Inferior parietal cortex (tissue), 1 donor: ENCODE results near the gene IGF1.

Experiments
- DNase-seq: peaks from one replicate; pipeline ENCODE4 v3.0.0-alpha.2; 2016; ENCODE audit errors: extremely low spot score

IGF1 gene

DNA sequence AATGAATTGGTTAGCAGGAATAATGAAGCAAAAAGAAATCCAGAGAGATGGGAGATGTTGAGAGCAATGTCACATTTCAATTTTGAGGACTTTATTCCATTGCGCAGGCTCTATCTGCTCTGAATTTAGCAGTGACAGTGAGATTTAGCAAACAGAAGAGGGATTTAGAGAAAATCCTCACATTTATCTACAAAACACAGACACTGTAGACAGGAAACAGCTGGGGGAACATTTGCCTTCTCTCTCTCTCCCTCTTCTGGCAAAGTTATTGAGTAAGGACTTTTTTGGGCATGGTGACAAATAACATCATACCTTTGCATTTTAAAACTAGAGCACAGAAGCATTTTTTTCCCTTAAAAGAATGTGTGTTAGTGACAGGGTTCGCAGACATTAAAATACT lies at the start of gene IGF1:
Gene IGF1, minus strand, starts transcription at position 158 of the 400 bp plus-strand sequence. CDS start 182 bp downstream, outside the sequence.
- DNase-seq, result peak; percentile 67

DNA sequence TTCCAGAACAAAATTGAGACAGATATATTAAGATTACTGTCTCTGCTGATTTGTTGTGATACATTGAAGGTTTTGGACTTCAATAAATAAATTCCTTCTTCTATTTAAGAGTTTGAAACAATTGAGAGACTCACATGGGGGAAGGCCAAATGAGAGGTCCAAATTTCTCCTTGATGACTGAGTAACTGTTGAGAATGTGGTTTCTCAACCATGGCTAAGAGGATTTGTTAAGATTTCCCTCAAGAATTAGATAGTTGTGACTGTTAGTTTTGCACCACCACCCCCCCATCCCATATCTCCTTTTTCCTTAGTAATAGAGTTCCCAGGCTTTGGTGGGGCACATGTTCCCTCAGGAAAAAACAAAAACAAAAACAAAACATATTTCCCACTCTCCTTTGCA lies 47.7 kb upstream of the IGF1 start:
- DNase-seq, result no peak

DNA sequence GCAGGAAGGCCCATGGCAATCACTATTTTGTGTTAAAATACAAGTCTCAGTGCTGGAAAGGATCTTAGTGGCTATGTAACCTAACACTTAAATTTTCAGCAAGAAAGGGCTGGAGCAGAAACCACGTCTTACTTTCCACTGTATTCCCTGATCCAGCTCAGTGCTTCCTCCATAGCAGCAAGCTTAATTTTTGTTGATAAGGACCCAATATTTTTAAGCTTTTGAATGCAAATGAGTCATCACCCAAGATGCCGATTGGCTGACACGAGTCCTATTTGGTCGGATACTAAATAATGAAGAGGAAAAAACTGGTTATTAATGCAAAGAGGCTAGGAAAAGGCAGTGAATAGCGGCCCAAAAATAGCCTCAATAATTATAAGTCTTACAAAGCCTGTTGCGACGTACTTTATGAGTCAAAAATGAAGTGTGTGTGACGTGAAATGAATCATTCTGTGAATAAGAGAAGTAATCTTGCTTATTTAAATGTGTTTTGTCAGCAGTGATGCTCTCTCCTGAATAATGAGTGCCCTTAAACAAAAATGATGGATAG lies 46.9 kb upstream of the IGF1 start:
- DNase-seq, result no peak

DNA sequence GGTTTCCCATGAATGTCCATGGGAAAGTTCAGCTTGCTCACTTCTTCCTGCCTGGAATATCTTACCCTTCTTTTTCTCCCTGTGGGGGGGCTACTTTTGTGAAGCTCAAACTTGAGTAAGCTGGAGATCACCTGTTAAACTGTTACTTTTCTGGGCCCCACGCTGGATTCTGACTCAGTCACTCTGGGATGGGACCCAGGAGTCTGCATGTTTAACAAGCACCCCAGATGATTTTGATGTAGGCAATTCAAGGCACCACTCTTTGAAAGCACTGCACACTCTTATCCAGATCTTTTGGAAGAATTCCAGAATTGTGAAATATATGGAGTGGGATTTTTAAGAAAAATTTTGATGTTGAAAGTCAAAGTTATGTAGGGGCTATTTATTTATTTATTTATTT lies 46.3 kb upstream of the IGF1 start:
- DNase-seq, result no peak

DNA sequence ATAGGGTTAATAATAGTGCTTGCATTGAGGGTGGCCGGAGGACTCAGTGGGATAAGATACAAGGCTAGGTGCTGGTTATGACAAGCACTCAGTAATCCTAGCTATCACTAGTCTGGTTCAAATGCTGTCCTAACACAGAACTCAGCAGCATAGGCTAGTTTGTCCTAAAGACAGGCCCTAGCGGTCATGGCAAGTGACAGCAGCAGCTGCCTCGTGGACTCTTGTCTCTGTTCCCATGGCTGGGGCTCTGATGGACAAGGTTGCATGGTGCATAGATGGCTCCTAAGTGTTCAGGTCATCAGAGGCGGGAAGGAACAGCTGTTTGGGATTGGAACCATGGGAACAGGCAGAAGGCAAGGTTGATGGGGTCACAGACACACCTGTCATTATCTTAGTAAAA lies 42.4 kb upstream of the IGF1 start:
- DNase-seq, result no peak

DNA sequence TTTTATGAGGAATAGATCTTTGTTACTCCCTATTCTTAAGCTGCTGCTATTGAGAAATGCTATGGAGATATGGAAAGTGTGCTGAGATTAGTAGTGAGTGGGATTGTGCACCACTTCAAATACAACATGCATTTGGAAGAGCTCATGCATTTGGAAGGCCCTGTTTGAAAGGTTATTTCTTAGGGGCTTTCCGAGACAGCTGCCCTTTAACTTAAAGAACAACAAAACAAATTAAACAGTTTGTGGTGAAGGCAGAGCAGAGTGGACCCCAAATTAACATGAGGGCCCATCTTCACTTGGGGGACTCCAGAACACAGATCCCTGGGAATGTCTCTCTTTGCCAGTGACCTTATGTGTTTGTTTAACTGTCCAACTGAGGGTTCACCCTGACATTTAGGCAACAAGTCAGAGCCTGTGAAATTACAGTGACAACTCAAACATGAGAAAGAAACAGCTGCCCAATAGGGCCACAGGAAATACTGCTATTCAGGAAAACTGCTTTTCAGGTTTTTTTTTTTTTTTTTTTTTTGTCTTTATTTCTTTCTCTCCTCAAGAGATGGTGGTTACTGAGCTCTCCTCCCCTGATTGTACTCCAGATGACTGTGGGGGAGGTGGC lies 41.4 kb upstream of the IGF1 start:
- no peak for DNase-seq

DNA sequence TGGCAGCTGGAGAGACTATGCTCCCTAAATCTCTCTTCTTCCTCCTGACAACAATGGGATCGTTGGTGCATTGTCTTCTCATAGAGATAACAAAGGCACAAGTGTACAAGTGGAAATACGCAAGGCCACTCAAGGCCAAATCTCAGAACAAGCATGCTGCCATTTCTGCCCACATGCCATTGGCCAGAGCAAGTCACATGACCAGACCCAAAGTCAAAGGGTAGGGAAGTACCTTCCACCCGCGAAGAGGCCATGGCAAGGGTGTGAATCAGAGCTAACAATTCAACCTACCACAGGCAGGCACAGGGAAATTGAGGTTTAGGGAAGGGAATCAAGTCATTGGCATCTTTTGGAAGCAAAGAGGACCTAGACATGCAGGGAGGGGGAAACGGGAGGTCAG lies 38.5 kb upstream of the IGF1 start:
- DNase-seq, result no peak

DNA sequence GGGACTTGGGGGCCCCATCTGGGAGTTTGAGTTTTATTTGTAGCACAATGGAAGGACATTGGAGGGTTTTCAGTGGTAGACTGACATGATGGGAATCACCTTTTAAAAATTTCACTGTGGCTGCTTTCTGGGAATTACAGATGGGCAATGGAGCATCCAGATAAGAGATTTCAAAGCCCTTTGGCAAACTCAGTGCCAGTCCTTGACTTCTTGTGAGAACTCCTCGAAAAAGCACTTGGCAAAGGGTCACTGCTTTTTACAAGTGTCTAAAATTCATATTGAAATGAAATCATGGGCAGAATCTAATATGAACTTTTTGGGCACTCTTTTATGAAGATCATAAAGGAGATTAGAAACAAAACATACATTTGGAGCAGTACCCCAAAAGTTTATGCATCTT lies 34.3 kb upstream of the IGF1 start:
- DNase-seq, result no peak

DNA sequence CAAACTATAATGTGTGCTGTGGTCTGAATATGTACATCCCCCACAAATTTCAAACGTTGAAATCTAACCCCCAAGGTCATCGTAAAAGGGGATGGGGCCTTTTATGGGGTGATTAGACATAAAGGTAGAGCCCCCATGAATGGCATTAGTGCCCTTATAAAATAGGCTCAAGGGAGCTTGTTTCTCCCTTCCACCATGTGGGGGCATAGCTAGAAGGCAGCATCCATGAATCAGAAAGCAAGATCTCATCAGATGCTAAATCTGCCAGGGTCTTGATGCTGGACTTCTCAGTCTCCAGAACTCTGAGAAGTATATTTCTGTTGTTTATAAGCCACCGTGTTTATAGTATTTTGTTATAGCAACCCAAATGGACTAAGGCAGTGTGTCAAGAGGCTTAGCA lies 33.4 kb upstream of the IGF1 start:
- no peak for DNase-seq

DNA sequence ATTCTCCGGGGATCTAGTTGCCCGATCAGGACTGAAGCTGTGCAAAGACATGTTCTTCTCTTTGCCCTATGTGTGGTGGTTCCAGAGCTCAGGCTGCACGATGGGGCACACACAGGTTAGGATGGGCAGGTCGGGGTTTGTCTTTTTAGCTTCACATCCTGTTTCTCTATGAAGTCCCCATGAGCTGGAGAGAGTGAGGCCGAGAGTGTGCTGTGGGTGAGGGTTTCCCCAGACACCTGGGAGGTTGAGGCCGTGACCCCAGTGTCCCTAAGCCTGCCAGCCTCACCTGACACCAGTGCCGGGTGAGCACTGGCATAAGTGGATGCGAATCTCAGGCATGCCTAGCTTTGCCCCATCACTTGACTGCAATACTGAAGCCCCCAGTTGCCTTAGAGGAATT lies 32.9 kb upstream of the IGF1 start:
- DNase-seq, result no peak

DNA sequence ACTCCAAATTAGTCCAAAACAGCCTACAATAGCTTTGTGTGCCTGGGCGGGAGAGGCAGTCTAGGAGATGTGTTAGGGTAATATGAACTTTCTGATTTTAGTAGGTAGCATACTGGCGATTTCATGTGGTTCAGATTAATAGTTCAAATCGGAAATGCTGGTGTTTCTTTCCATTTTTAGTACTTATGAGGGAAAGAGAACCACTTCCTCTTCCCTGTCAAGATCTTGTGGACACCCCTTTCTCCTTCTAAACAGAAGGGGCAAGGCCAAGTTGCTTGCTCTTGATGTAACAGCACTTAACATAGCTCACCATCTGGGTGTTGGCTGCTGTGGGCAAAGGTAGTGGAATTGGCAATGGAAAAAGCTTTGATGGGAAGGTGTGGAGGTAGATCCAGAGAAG lies 32.2 kb upstream of the IGF1 start:
- no peak for DNase-seq

DNA sequence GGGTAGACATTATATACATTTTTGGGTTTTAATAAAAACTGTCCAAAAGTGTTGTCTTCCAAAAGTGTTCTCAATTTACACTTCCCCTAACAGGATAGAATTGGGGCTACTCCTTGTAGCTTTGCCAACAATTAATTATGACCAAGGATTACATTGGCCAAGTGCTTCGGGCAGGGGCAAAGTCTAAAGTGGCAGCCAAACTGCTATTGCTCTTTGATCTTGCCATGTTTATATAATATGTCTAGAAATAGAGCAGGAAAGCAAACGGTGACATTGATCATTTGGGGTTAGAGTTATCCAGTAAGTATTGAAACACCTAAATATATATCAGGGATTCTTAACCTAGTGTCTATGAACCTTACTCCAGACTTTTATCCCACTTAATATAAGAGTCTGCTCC lies 31.2 kb upstream of the IGF1 start:
- DNase-seq, result no peak

DNA sequence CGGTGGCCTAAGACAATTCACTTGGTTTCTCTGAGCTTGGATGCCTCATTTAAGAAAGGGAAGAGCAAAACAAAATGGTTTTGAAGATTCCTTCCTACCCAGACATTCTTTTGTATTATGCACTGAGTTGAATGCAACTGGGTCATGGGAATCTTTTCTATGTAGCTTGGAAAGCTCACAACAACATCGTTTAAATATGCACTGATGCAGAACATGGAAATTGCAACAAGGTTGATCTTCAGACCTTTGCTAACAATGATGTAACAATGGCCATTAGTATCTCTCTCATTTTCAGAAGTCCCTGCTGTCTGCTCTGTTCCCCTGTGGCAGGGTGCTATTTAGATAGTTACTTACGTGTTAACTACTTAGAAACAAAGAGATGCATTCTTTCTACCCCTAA lies 30.1 kb upstream of the IGF1 start:
- no peak for DNase-seq

DNA sequence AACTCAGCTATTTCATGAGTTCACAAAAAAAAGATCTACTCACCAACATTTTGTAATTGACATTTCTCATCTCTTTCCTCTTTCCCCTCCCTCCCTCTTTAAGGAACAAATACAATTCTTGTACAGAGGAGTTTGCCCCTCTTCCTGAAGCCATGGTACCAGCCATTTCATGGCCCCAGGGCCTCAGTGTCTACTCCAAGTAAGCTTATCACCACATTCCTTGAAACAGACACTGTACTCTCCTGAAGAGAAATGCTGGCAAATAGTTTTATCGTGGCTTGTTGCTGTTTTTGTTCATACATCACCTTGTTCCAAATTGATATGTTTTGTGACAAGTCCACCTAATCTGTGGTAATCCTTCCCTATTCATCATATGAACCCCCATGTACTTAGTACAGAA lies 29.7 kb upstream of the IGF1 start:
- DNase-seq, result no peak

DNA sequence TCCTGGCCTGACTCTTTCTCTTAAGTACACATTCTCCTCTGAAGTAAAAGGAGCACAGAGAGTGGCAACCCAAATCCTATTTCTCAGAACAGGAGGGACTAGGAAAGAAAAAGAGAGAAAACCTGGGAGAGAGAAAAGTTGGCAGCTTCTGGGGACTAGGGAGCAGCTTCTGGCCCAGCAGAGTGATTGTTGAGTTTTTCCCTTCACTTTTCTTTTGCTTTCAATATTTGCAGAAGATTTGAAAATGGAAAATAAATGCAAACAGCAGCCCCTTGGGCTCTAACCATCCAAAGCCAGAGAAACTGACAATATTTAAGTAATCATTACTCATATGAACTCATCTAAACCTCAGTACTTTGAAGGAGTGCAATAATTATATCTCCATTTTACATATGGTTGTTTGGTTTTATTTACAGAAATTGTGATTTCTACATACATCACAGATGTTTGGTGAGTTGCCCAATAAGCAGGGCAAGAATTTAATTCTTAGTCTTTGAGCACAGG lies 28.8 kb upstream of the IGF1 start:
- DNase-seq, result no peak

DNA sequence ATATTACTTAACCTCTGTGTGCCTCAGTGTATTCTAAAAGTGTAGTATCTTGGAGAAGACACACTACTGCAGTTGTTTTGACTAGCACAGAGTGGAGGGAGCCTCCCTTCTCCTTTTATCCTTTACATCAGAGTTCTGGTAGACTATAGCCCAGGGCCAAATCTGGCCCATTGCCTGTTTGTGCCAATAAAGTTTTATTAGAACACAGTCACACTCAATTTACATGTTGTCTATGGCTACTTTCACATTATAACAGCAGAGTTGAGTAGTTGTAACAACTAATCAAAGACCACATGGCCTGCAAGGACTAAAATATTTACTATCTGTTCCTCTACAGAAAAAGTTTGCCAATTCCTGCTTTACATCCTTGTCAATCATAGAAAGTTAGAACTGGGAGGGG lies 27.7 kb upstream of the IGF1 start:
- no peak for DNase-seq

DNA sequence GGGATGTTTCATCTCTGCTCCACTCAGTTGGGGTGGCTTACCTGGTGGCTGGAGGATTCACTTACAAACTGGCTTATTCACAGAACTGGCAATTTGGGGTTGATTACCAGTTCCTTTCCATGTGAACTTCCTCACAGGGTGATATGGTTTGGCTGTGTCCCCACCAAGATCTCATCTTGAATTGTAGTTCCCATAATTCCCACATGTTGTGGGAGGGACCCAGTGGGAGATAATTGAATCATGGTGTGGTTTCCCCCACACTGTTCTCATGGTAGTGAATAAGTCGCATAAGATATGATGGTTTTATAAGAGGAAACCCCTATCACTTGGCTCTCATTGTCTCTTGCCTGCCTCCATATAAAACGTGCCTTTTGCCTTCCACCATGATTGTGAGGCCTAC lies 26.9 kb upstream of the IGF1 start:
- no peak for DNase-seq

DNA sequence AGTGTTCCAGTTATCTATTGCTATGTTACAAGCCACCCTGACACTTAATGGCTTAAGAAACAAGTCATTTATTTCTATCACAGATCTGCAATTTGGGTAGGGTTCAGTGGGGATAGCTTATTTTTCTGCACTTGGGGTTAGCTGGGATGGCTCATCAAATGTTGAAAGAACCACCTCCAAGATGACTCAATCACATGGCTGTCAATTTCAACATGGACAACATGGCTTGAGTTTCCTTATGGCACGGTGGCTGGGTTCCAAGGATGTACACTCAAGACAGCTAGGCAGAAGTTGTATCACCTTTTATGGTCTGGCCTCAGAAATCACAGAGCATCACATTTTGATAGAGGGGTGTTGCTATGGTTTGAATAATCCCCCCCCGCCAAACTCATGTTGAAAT lies 24.5 kb upstream of the IGF1 start:
- no peak for DNase-seq

DNA sequence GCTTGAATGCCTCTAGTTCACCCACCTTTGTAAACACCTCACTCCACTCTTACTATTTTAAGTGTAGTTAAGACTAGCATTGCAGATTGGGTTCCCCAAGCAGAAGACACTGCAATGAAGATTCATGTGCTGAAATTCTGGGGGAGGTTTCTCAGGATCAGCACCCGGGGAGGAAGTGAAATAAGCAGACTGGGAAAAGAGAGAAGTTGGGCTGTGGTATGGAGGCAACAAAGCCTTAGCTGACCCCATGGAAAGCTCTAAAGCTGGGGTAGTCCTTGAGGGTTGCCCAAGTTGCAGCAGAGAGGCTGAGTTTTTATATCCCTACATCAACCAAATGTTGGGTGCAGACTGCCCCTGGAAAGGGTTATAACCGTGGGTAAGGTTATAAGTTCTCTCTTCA lies 23.9 kb upstream of the IGF1 start:
- no peak for DNase-seq

DNA sequence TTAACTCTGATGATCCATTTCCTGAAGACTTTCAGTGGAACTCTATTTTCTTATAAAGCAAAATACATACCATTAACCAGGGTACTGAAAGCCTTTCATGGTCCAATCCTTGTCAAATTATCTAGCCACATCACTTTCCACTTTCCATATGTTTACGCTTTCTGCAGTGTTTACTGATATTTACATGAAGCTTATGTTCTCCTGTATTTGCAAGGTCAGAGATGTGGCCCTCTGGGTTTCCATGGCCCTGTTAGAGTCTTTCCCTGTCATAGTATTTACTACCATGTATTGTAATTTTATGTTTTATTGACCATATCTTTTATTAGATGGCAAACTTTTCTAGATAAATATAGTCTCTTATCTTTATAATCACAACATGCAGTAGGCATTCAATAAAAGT lies 23.5 kb upstream of the IGF1 start:
- no peak for DNase-seq

DNA sequence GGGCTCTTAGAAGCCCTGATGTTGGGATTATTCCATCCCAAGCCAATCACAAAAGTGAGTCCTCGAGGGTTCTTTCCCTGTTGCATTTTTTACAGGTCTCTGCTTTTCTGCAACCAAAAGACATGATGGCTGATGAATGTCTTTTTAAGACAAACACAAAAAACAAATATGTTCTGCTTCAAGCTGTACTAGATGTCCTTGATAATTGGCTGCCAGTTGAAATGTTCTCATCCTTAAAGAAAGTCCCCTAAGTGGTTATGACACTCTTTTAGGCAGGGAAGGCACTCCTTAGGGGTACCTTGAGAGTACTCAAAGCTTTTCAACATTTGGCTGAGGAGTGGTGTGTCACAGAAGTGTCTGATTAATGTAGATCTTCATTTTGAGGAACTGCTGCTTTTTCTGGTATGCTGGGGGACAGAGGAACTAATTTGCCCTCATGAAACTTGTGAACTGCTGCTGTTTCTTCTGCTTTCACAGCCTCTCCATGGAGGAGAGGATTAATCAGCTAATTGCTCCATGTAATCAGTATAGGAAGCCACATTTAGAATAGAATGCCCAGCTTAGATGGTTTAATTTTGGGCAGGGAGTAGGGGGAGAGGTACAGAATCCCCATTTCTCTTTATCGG lies 22.8 kb upstream of the IGF1 start:
- DNase-seq, result no peak

DNA sequence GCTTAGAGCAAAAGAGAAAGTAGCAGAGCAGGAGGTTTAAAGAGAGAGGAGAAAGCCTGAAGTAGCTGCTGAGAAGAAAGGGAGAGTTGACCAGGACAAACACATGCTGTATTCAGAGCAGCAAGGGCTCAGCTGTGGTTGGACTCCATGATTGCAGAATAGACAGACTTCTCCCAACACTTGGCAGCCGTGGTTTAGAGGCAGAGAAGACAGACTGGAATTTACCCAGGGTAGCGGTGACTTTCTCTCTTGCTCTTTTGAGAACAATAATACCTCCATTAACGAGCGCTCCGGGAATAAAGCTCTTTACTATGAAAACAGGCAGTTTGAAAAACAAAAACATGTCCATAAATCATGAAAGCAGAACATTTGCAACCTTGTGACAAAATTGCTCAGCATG lies 21.4 kb upstream of the IGF1 start:
- no peak for DNase-seq

DNA sequence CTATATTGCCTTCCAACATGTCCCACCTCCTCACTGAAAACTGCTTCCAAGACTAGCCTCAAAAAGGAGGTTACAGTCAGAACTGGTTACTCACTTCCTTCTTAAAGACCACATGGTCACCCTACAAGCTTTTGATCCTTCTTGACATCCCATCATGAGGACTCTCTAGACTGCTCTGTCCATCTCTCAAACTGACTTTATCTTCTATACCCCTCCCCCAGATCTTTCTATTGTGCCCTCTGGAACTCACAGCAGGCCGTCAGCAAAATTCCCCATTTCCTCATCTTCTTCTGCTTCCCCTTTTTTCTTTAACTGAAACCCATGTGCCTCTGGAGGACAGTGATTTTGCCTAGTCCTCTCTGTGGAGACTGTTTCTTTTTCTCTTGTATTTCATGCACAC lies 18.1 kb upstream of the IGF1 start:
- no peak for DNase-seq

DNA sequence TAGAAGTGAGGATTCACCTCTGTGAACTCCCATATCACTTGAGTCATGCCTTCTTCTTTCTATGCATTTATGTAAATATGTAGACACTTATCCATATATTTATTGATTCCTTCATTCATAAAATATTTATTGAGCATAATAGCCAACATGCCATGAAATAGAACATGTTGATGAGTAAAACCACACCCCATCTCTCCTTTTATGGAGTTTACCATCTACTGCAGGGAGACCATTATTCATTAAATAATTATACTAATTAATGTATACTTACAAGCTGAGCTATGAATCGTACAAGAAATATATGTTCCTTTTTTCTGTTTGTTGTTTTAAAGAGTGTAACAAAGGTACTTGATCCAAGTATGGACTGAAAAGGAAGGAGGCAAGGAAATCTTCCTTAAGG lies 17.4 kb upstream of the IGF1 start:
- DNase-seq, result no peak
